ENCODE data around the gene CGB8.

Gene CGB8

GRCh38 chr19:49064768-49065611 is 16.1 kb upstream of the CGB8 start, which contains the start of gene NTF4:
Gene NTF4, minus strand, starts transcription at chr19:49064818. Its CDS starts 2,821 bp downstream, at chr19:49061997.
- Histone ChIP-seq H3K4me3 (ENCODE audit: low read length) (no peak within 1 kb of the TSS), H3K79me2 (ENCODE audit: low read length) (no peaks in the 10 kb centered on the region), H3K9ac (ENCODE audit: low read length) (no peak within 1 kb of the TSS), H3F3A (ENCODE audit: insufficient read depth, low read length) (no peaks in the 10 kb centered on the region), H3K36me3 (replicated peaks; ENCODE audit: insufficient read depth, low read length) (no peaks in the 10 kb centered on the region), H3K9me2 (replicated peaks; ENCODE audit: insufficient read depth, low read length) (no peaks in the 10 kb centered on the region), H3K9me3 (replicated peaks; ENCODE audit: insufficient read depth, low read length) (no peaks in the 10 kb centered on the region), H2AFZ (ENCODE audit: low read length) (no peak within 1 kb of the TSS), H3K27me3 (replicated peaks; ENCODE audit: insufficient read depth, low read length) (peaks cover 91% of the 10 kb centered on the region), H4K20me1 (ENCODE audit: insufficient read depth, low read length) (no peaks in the 10 kb centered on the region), H3K4me1 (ENCODE audit: low read length) (peaks cover 10% of the 10 kb centered on the region), H3K4me2 (ENCODE audit: low read depth, low read length) (peak within 1 kb of the TSS; percentile 27), H3K27ac (ENCODE audit: low read length) (no peak within 1 kb of the TSS)
- TF ChIP-seq CTCF (IDR thresholded peaks at IDR 0.05; ENCODE audit: low read length), result no peak
- no peak for TF ChIP-seq EZH2phosphoT487 (IDR thresholded peaks at IDR 0.05; ENCODE audit: low read length)
- TF ChIP-seq EZH2 (optimal IDR thresholded peaks at IDR 0.05; ENCODE audit: low read depth, low read length), result no peak
- DNase-seq, result no peak

GRCh38 chr19:49064029-49064629 is 15.2 kb upstream of the CGB8 start:
- no peak overlapping the region for H3K4me3 ChIP-seq (ENCODE audit: low read length)

GRCh38 chr19:49061445-49061844 is 12.5 kb upstream of the CGB8 start:
- DNase-seq, result no peak
- TF ChIP-seq EZH2phosphoT487 (IDR thresholded peaks at IDR 0.05; ENCODE audit: low read length), result no peak
- TF ChIP-seq CTCF (IDR thresholded peaks at IDR 0.05; ENCODE audit: low read length), result no peak
- Histone ChIP-seq H3K9me2 (replicated peaks; ENCODE audit: insufficient read depth, low read length) (no peaks in the 10 kb centered on the region), H3K27ac (ENCODE audit: low read length) (no peak overlapping the region), H3K79me2 (ENCODE audit: low read length) (no peaks in the 10 kb centered on the region), H3K4me2 (ENCODE audit: low read depth, low read length) (peak overlapping the region; percentile 25; the same call in 1 of the 2 replicates), H3K27me3 (replicated peaks; ENCODE audit: insufficient read depth, low read length) (peaks cover 89% of the 10 kb centered on the region), H2AFZ (ENCODE audit: low read length) (no peak overlapping the region), H4K20me1 (ENCODE audit: insufficient read depth, low read length) (no peaks in the 10 kb centered on the region), H3F3A (ENCODE audit: insufficient read depth, low read length) (no peaks in the 10 kb centered on the region), H3K4me3 (ENCODE audit: low read length) (no peak overlapping the region), H3K4me1 (ENCODE audit: low read length) (peaks cover 14% of the 10 kb centered on the region), H3K9ac (ENCODE audit: low read length) (no peak overlapping the region), H3K36me3 (replicated peaks; ENCODE audit: insufficient read depth, low read length) (no peaks in the 10 kb centered on the region), H3K9me3 (replicated peaks; ENCODE audit: insufficient read depth, low read length) (no peaks in the 10 kb centered on the region)

More at GRCh38 chr19:49064029-49064629, 15.2 kb upstream of the CGB8 start:
- Histone ChIP-seq H3K36me3 (replicated peaks; ENCODE audit: insufficient read depth, low read length) (no peaks in the 10 kb centered on the region), H3K9ac (ENCODE audit: low read length) (no peak overlapping the region), H3K27ac (ENCODE audit: low read length) (no peak overlapping the region), H3K27me3 (replicated peaks; ENCODE audit: insufficient read depth, low read length) (peaks cover 89% of the 10 kb centered on the region), H3K9me2 (replicated peaks; ENCODE audit: insufficient read depth, low read length) (no peaks in the 10 kb centered on the region), H3K4me2 (ENCODE audit: low read depth, low read length) (no peak overlapping the region; the same call in 1 of the 2 replicates), H3K4me1 (ENCODE audit: low read length) (peaks cover 10% of the 10 kb centered on the region), H3F3A (ENCODE audit: insufficient read depth, low read length) (no peaks in the 10 kb centered on the region), H2AFZ (ENCODE audit: low read length) (no peak overlapping the region), H3K79me2 (ENCODE audit: low read length) (no peaks in the 10 kb centered on the region), H3K9me3 (replicated peaks; ENCODE audit: insufficient read depth, low read length) (no peaks in the 10 kb centered on the region), H4K20me1 (ENCODE audit: insufficient read depth, low read length) (no peaks in the 10 kb centered on the region)
- DNase-seq, result no peak
- TF ChIP-seq EZH2 (optimal IDR thresholded peaks at IDR 0.05; ENCODE audit: low read depth, low read length) (no peak), EZH2phosphoT487 (IDR thresholded peaks at IDR 0.05; ENCODE audit: low read length) (no peak), CTCF (IDR thresholded peaks at IDR 0.05; ENCODE audit: low read length) (no peak)
